Pons (tissue), 1 donor: Measurements from ENCODE around the gene ERC1.

Experiments
- DNase-seq: peaks from one replicate; pipeline ENCODE4 v3.0.0-alpha.2; 2016; ENCODE audit warnings: low spot score

Gene ERC1

GRCh38 chr12:1439687-1440086 lies 448.7 kb downstream of the ERC1 start:
- no peak for DNase-seq

GRCh38 chr12:1443421-1444141 lies 452.6 kb downstream of the ERC1 start:
- no peak for DNase-seq

GRCh38 chr12:1444142-1444516 lies 453.1 kb downstream of the ERC1 start:
- no peak for DNase-seq

GRCh38 chr12:1445807-1446206 lies 454.8 kb downstream of the ERC1 start:
- DNase-seq = no peak

- no peak for DNase-seq
Measured at GRCh38 chr12:1448336-1448735, 457.3 kb downstream of the ERC1 start.

GRCh38 chr12:1453810-1454209 lies 462.8 kb downstream of the ERC1 start:
- no peak for DNase-seq

- DNase-seq = no peak
Measured at GRCh38 chr12:1456885-1457284, 465.9 kb downstream of the ERC1 start.

GRCh38 chr12:1457901-1458300 lies 466.9 kb downstream of the ERC1 start:
- no peak for DNase-seq

GRCh38 chr12:1459339-1459738 lies 468.3 kb downstream of the ERC1 start:
- DNase-seq = no peak

- no peak for DNase-seq
Measured at GRCh38 chr12:1463073-1463905, 472.3 kb downstream of the ERC1 start.

- no peak for DNase-seq
Measured at GRCh38 chr12:1464925-1465324, 473.9 kb downstream of the ERC1 start.

GRCh38 chr12:1465990-1466389 lies 475.0 kb downstream of the ERC1 start:
- DNase-seq = no peak

- DNase-seq = no peak
Measured at GRCh38 chr12:1466481-1467154, 475.6 kb downstream of the ERC1 start.

- DNase-seq = no peak
Measured at GRCh38 chr12:1467710-1468109, 476.7 kb downstream of the ERC1 start.

GRCh38 chr12:1469070-1469469 lies 478.0 kb downstream of the ERC1 start:
- no peak for DNase-seq

GRCh38 chr12:1470051-1470450 lies 479.0 kb downstream of the ERC1 start:
- DNase-seq = no peak

GRCh38 chr12:1471224-1471623 lies 480.2 kb downstream of the ERC1 start:
- no peak for DNase-seq

GRCh38 chr12:1473418-1473817 lies 482.4 kb downstream of the ERC1 start:
- DNase-seq = no peak

- DNase-seq = no peak
Measured at GRCh38 chr12:1474041-1474573, 483.1 kb downstream of the ERC1 start.

- no peak for DNase-seq
Measured at GRCh38 chr12:1474574-1475153, 483.6 kb downstream of the ERC1 start.

- DNase-seq = no peak
Measured at GRCh38 chr12:1479645-1480044, 488.6 kb downstream of the ERC1 start.

GRCh38 chr12:1481326-1481725 lies 490.3 kb downstream of the ERC1 start:
- DNase-seq = no peak
